ENCODE measurements around the gene LCN15. TPM values are rescaled to one million over a fixed set of nuclear protein-coding genes. Genes with fewer than 3 reads are reported as not detected.

The LCN15 gene
- total and polyA plus RNA-seq, 10 of the 15 experiments (the other 5 are each of a cell fraction or from before 2014, with no cell fraction given) = 0.37 to 0.50 TPM; not detected in 8

- TF ChIP-seq KAT2A (conservative IDR thresholded peaks at IDR 0.05; ENCODE audit: control insufficient read depth, low read depth, low read length) (no peak), ZBTB33 (IDR thresholded peaks at IDR 0.05) (no peak), ZNF207 (IDR thresholded peaks at IDR 0.05; ENCODE audit: borderline replicate concordance) (no peak), ZNF592 (IDR thresholded peaks at IDR 0.05) (no peak), HDGF (IDR thresholded peaks at IDR 0.05) (no peak), JUNB (IDR thresholded peaks at IDR 0.05) (no peak), POLR2AphosphoS2 (IDR thresholded peaks at IDR 0.05; ENCODE audit: low read depth, low read length) (no peak), ZSCAN29 (IDR thresholded peaks at IDR 0.05) (no peak), TBL1XR1 (IDR thresholded peaks at IDR 0.05; ENCODE audit: low read depth, low read length) (no peak), GABPA (IDR thresholded peaks at IDR 0.05; ENCODE audit: low read depth) (no peak), POLR2A (IDR thresholded peaks at IDR 0.05; ENCODE audit: low read depth, low read length) (no peak)
Measured at GRCh38 chr9:136806067-136806466, 41.7 kb upstream of the LCN15 start (continued).
